ENCODE data around the gene TNFRSF12A. TPM values are rescaled to one million over a fixed set of nuclear protein-coding genes. Genes with fewer than 3 reads are reported as not detected.

The TNFRSF12A gene
- total and polyA plus RNA-seq, 8 donors = 1.8 to 134 (median 51.6) TPM

- Histone ChIP-seq H3K9me3 (no peaks in the 10 kb centered on the region), H3K36me3 (no peaks in the 10 kb centered on the region), H3K27me3 (peaks cover 7 to 98% (median 66%) of the 10 kb centered on the region in 3 donors), H3K4me3 (no peak overlapping the region), H3K4me1 (peaks cover 4 to 33% (median 28%) of the 10 kb centered on the region in 4 donors), H3K27ac (no peak overlapping the region)
- no peak for DNase-seq
- WGBS, 5 donors = 81 to 89% (median 87%) methylated on average over 5 of the region's 5 CpGs
- no peak for TF ChIP-seq POLR2A (IDR thresholded peaks at IDR 0.05)
- TF ChIP-seq POLR2AphosphoS5 (IDR thresholded peaks at IDR 0.05) = no peak
- TF ChIP-seq EP300 (IDR thresholded peaks at IDR 0.05) = no peak
- no peak for TF ChIP-seq CTCF (IDR thresholded peaks at IDR 0.05)
- intact Hi-C loops (cut with DNase I; ENCODE audit: low total_unique reads) = no loop called here
Observed at GRCh38 chr16:3038896-3039295, 18.7 kb downstream of the TNFRSF12A start.

GRCh38 chr16:3042376-3042775 is 22.2 kb downstream of the TNFRSF12A start:
- Histone ChIP-seq H3K36me3 (no peaks in the 10 kb centered on the region), H3K4me1 (peaks cover 23 to 38% (median 30%) of the 10 kb centered on the region in 4 donors), H3K27me3 (peaks cover 18 to 98% (median 77%) of the 10 kb centered on the region in 3 donors), H3K9me3 (no peaks in the 10 kb centered on the region), H3K4me3 (no peak overlapping the region), H3K27ac (no peak overlapping the region)
- TF ChIP-seq POLR2A (IDR thresholded peaks at IDR 0.05) (no peak), CTCF (IDR thresholded peaks at IDR 0.05) (no peak), POLR2AphosphoS5 (IDR thresholded peaks at IDR 0.05) (no peak), EP300 (IDR thresholded peaks at IDR 0.05) (no peak)
- intact Hi-C loops (cut with DNase I; ENCODE audit: low total_unique reads) = no loop called here
- 89 to 97% (median 95%) methylated on average over 3 of the region's 3 CpGs for WGBS, 5 donors
- DNase-seq = no peak

GRCh38 chr16:3044708-3045107 is 24.5 kb downstream of the TNFRSF12A start:
- H3K36me3 ChIP-seq = no peaks in the 10 kb centered on the region
- no peak for TF ChIP-seq POLR2A (IDR thresholded peaks at IDR 0.05)
- TF ChIP-seq EP300 (IDR thresholded peaks at IDR 0.05) = no peak
- TF ChIP-seq POLR2AphosphoS5 (IDR thresholded peaks at IDR 0.05) = no peak
- no peak for TF ChIP-seq CTCF (IDR thresholded peaks at IDR 0.05)
- peaks cover 19 to 98% (median 78%) of the 10 kb centered on the region in 3 donors for H3K27me3 ChIP-seq
- peak overlapping the region in 2 of 4 donors; percentile 57 to 69 for H3K4me3 ChIP-seq
- H3K27ac ChIP-seq = no peak overlapping the region
- WGBS, 5 donors = 86 to 93% (median 89%) methylated on average over 6 of the region's 6 CpGs
- H3K4me1 ChIP-seq = peaks cover 23 to 27% (median 25%) of the 10 kb centered on the region in 4 donors
- intact Hi-C loops (cut with DNase I; ENCODE audit: low total_unique reads) = no loop called here
- no peaks in the 10 kb centered on the region for H3K9me3 ChIP-seq
- DNase-seq = no peak

- H3K9me3 ChIP-seq = no peaks in the 10 kb centered on the region
- WGBS, 5 donors = 0 to 1% (median 1%) methylated on average over 29 to 84 of the region's 86 CpGs
- H3K4me3 ChIP-seq = peak within 1 kb of the TSS; percentile 46 to 69 (median 52)
- peaks cover 19 to 98% (median 74%) of the 10 kb centered on the region in 3 donors for H3K27me3 ChIP-seq
- peaks cover 23 to 27% (median 25%) of the 10 kb centered on the region in 4 donors for H3K4me1 ChIP-seq
- peak in 1 of 2 donors; percentile 58 for DNase-seq
- H3K36me3 ChIP-seq = no peaks in the 10 kb centered on the region
- peak within 1 kb of the TSS in 4 of 5 donors; percentile 10 to 73 (median 44) for H3K27ac ChIP-seq
- intact Hi-C loops (cut with DNase I; ENCODE audit: low total_unique reads) = no loop called here
- TF ChIP-seq POLR2A (IDR thresholded peaks at IDR 0.05) (no peak), POLR2AphosphoS5 (IDR thresholded peaks at IDR 0.05) (no peak), CTCF (IDR thresholded peaks at IDR 0.05) (no peak), EP300 (IDR thresholded peaks at IDR 0.05) (no peak)
Observed at GRCh38 chr16:3045758-3046640, 25.8 kb downstream of the TNFRSF12A start, which contains the start of gene MMP25. Gene MMP25, plus strand, starts transcription at chr16:3046561. Its CDS starts 357 bp downstream, at chr16:3046918.
